Measurements from ENCODE around the gene TSPAN11.

DNA sequence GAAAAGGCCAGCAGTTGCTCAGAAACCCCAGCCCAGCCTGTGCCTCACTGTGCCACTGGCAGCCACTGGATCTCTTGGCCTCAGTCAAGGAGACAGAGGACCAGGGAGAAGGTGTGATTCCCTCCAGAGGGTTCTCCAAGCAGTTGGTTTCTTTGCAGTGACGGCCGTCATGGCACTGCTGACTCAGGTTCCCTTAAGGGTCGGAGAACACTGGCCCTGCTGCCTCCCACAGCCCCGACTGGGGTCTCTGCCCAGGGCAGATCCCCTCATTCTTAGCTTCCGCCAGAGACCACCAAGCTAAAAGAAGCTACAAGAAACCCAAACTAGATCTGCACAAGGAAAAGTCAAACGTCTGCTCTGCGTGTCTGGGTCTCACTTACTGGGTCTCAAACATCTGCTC is 16.4 kb downstream of the TSPAN11 start:
- TF ChIP-seq, protein P1, sequence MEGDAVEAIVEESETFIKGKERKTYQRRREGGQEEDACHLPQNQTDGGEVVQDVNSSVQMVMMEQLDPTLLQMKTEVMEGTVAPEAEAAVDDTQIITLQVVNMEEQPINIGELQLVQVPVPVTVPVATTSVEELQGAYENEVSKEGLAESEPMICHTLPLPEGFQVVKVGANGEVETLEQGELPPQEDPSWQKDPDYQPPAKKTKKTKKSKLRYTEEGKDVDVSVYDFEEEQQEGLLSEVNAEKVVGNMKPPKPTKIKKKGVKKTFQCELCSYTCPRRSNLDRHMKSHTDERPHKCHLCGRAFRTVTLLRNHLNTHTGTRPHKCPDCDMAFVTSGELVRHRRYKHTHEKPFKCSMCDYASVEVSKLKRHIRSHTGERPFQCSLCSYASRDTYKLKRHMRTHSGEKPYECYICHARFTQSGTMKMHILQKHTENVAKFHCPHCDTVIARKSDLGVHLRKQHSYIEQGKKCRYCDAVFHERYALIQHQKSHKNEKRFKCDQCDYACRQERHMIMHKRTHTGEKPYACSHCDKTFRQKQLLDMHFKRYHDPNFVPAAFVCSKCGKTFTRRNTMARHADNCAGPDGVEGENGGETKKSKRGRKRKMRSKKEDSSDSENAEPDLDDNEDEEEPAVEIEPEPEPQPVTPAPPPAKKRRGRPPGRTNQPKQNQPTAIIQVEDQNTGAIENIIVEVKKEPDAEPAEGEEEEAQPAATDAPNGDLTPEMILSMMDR (conservative IDR thresholded peaks at IDR 0.05; ENCODE audit: low read length): no peak
- TF ChIP-seq EZH2phosphoT487 (IDR thresholded peaks at IDR 0.05; ENCODE audit: borderline replicate concordance): no peak
